HG03378 (cell line): ENCODE results near the gene CIAO3.

ENCODE experiments used
- ATAC-seq: cut with Tn5 transposase; IDR thresholded peaks from one replicate; pipeline ENCODE4 v1.9.1; 2021; ENCODE audit warnings: mild to moderate bottlenecking, moderate library complexity; ENCODE audit not compliant: unreplicated experiment

The CIAO3 gene

DNA sequence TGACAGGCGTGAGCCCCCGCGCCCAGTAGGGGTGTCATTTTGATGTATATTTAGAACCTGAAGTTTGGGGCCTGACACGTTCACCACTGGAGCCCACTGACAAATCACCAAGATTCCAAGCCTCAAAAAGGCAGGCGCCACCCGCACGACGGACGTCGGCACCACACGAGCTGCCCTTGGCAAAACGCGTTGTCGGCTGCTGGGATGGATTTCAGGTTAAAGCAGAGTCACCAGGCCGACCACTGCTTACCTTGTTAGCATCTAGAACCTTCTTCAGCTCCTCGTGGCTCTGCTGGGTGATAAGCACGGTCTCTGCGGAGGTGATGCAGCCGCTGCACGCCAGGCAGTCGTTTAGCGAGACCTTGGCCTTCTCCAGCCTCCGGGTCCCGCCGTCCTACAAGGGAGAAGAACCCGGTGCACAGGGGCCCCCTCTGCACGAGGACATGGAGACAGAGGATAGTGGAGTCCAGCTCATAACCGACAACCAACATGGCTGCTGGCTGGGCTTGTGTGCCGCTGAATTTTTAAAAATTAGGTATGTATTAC, 3.8 kb downstream of the CIAO3 start:
- no peak for ATAC-seq

DNA sequence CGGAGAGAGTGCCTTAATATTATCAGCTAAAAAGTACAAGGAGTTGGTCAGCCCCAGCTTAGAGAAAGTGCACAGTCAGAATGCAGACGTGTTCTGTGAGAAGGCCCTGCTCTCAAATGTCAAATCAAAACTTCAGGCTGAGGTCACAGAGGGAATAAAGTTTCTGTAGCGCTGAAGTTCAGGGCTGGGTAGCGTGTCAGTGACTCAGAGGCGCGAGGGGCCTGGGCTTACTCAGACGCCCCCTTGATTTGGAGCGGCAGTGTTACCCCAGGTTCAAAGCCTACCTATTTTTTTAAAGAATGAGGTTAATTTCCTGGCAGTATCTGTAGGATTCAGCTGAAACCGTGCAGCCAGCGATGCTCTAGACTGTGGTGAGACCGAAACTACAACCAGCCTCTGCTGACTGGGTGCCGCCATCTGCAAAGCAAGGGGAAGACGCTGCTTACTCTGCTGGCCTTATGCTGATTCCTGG, 4.8 kb downstream of the CIAO3 start:
- no peak for ATAC-seq

DNA sequence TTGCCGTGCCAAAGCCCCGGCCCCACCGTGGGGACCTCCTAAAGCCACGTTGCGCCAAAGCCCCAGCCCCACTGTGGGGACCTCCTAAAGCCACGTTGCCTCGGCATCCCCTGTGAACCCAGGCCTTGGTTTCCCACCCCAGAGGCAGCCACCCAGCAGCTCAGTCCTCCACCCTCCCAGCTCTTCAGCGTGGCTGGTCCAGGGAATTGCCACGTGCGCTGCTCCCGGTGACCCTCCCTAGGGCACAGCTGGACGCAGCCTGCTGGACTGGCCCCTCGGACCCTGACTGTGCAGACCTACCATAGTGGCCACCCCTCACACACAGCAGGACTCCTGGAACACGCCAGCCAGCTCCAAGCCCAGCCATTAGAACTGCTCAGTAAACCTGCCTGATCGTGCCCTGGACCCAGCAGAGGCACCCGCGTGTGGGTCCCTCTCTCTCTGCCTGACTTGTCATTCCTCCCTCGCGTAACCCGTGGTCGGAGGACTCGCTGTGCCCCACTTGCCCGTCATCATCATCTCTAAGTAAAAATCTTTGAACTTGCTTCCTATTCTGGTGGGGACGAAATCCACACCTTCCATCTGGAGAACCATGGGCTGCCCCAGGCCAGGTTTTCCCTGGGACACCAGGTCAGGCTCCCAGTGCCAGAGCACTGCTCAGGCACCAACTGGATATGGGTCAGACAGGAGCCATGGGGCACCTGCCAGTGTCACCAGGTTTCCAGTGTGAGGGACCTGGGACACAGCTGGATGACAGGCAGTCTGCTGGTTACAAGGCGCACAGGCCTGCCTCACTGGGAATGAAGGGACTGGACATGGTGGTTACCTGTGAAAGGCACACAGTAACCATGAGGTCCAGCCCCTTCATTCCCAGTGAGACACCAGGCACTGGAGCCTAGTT, 5.6 kb downstream of the CIAO3 start:
- no peak for ATAC-seq

DNA sequence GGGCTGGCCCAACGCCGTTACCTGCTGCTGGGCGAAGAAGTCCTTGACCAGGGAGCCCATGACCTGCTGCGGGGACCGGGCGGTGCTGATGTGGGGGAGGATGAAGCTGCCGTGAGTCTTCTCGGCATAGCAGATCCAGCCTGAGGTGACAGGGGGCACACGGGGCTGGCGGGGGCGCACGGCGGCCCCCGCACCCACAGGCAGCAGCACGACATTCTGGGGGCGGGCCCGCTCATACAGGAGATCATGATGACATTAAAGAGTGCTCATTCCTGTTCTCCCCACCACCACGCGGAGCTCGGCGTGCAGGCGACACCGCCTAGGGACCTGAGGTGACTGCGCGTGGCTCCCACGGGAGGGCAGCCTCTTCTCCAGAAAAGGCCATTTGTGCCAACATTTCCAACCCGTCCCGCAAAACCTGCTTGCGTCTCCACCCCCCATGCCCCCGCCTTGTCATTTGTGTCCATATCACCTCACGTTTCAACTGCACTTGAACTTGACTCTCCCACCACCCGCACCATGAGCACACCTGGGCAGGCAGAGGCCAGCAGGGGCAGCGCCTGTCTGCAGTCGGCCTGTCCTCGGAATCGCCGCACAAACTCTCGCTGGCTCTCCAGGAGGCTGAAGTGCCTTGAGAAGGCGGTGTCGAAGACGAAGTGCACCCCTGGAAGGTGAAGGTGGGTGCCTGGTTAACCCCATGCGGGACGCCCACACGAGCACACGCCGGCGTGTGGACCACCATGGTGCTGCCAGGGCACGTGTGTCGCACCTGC, 6.4 kb downstream of the CIAO3 start:
- ATAC-seq: no peak

DNA sequence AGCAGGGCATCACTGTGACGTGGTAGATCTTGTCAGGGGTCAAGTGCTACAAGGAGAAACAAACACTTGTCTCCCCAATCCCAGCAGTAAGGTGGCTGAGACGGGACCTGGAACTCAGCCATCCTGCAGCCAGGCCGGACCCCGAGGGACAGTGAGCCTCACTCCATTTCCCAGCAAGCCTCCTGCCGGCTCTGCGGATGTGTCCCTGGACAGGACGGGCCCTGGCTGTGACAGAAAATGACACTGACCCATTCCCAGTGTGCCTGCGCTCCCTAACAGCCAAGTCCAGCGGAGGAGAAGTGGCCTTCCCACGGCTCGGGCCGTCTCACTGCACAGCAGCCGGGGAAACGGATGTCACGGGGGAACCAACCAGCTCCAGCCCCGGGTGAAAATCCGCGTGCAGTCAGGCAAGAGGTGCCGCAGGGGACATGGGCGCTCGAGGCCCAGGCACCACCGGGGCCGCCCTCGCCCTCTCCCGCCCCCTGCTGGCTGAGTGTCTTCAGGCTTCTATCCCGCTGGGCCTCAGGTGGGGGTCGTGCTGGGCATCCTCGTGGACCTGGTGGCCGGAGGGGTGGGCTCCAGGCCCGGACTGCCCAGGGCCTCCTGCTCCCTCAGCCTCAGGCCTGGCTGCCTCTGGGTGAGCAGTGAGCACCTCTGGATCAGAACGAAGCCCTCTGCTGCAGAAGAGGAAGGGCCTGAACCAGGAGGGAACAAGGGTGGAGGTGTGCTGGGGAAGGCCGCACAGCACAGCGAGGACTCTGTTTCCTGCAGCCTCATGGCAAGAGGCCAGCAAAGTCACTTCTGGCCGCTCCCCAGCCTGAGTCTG, 7.2 kb downstream of the CIAO3 start:
- ATAC-seq: no peak

DNA sequence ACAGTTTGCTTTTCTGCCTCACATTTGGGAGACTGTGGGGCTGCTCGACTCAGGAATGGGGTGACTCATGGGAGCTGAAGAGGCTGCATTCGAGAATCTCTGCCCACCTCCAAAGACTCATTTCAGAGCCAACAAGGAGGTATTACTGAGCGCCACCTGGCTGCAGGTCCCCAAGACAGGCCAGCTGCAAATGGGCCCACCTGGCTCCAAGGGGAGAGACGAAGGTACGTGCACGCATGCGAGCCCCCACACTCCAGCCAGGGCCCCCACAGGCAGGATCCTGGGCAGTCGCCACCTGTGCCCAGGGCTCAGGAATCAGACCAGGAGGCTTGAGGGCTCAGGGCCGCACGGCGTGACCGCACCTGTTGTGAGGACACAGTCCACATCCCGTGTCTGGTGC, 7.9 kb downstream of the CIAO3 start:
- no peak for ATAC-seq

DNA sequence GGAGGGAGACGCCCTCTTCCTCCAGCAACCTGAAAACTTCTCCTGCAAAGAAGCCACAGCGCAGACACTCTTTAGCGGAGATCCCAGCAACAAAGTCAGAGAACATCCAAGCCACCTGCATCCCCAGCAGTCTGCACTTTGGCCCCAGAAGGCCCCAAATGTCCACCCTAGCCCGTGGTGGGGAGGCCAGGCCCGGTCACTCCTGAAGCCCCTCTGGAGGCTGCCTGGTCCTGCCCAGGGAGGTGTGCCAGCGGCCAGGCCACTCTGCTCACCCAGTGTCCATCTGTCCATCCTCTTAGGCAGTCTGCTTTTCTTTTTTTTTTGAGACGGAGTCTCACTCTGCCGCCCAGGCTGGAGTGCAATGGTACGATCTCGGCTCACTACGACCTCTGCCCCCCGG, 8.5 kb downstream of the CIAO3 start:
- no peak for ATAC-seq

DNA sequence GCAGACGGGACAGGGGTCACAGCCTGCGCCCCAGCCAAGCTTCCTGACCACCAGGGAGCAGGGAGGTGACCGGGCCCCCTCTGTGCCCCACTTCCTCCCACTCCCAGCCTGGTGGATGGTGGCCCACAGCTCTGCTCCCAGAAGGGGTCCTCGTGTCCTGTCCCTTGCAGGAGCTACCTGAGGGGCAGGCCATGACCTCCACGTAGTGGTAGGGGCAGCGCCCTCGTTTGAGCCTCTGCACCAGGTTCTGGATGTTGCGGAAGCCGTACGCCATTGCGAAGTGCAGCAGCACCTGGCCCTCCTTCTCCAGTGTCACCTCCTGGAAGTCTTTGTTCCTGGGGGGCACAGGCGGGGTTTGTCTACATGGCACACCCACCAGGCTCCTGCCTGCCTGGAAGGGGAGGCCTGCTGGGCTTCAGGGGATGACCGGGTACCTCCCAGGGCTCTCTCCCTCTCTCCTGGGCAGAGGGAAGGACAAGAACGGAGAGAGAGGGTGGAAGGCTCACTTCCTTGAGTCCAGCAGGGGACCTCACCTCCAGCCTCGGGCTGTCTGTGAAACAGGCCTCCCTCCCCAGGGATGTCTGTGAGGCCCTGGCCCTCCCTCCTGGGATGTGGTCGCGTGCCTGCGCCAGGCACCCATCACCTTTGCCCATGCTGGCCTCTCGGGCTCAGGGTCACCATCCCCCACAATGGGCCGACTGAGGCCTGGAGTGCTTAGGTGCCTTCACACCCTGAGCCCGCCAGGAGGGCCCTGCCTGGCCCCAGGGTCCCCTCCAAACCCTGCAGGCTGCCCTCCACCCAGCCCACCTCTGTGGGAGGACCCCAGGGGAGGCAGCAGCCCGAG, 9.9 kb downstream of the CIAO3 start:
- no peak for ATAC-seq

DNA sequence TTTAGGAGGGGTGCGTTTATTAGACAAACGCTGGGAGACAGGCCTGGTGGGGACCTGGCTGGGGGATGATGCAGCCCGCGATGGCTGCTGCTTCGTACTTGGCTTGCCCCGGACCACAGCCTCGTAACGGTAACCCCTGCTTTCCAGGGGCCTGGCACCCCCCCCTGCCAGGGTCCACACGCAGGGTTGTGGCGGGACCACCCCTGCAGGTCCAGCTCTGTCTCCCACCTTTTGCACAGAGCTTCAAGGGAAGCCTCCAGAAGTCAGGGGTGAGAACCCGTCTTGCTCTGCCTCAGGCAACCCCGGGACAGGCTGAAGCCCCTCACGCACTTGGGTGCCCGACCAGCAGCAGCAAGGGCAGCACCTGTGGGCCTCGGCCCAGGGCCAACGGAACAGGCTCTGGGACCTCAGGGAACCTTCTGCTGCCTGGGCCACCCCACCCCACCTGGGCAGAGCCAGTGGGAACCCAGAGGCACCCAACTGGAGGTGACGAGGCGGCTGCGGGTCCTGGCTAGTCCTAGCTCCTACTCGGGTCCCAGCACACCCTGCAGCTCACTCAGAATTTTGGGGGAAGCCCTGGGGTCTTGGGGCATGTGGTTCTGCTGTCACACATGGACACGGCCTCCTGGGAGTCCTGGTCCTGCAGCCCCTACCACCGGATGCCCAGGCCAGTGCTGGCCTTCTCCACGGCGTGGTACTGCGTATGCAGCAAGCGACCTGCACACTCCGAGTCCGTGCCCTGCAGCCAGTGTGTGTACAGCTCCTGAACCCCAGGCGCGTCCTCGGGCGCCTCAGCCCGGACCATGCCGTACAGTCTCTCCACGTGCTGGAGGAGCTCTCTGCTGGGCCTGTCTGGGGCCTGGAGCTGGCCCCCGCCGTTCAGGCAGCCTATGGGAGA, 10.8 kb downstream of the CIAO3 start:
- no peak for ATAC-seq

DNA sequence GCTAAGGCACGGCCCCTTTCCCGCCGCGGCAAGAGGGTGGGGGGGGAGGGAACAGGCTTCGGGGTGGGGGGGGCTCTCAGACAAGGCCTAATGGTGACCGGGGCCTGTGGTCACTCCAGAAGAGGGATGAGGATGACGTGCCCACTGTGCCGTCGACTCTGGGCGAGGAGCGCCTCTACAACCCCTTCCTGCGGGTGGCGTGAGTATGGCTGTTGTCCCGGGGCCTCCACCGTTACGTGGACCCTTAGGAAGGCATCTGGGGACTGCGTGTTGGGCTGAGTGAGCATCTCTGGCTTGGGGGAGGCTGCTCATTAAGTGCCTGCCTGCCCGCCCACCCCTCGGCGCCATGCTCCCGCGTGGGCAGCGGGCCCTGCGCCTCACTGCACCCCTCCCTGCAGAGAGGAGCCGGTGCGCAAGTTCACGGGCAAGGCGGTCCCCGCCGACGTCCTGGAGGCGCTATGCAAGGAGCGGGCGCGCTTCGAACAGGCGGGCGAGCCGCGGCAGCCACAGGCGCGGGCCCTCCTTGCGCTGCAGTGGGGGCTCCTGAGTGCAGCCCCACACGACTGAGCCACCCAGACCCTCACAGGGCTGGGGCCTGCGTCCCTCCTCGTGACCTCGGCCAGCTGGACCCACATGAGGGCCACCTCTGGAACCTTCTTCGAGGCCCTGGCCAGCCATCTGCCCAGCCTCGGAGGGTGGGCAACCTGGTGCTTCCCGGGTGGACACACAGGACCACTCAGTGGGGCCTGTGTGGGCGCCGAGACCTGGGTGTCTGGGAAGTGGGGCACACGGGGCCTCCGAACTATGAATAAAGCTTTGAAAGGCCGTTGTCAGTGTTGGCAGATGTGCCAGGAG, 11.7 kb downstream of the CIAO3 start:
- no peak for ATAC-seq

DNA sequence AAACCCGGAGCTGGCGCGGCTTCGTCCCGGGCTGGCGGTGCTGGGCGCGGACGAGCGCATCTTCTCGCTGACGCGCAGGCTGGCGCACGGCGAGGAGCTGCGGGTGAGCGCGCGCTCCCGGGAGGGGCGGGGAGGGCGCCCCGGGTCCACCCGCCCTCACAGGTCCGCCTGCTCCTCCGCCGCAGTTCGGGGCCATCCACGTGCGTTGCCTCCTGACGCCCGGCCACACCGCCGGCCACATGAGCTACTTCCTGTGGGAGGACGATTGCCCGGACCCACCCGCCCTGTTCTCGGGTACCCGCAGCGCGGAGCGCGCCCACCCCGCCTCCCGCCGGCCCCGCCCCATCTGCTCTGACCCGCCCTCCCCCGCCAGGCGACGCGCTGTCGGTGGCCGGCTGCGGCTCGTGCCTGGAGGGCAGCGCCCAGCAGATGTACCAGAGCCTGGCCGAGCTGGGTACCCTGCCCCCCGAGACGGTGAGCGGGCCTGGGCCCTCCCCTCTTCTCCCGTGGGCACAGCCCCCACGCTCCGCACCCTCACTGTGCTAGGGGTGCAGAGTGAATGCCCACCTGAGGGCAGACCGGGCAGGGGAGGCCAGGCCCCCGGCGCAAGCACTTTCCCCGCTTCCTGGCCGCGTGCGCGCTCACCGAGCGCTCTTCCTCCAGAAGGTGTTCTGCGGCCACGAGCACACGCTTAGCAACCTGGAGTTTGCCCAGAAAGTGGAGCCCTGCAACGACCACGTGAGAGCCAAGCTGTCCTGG, 12.5 kb downstream of the CIAO3 start:
- ATAC-seq: no peak

DNA sequence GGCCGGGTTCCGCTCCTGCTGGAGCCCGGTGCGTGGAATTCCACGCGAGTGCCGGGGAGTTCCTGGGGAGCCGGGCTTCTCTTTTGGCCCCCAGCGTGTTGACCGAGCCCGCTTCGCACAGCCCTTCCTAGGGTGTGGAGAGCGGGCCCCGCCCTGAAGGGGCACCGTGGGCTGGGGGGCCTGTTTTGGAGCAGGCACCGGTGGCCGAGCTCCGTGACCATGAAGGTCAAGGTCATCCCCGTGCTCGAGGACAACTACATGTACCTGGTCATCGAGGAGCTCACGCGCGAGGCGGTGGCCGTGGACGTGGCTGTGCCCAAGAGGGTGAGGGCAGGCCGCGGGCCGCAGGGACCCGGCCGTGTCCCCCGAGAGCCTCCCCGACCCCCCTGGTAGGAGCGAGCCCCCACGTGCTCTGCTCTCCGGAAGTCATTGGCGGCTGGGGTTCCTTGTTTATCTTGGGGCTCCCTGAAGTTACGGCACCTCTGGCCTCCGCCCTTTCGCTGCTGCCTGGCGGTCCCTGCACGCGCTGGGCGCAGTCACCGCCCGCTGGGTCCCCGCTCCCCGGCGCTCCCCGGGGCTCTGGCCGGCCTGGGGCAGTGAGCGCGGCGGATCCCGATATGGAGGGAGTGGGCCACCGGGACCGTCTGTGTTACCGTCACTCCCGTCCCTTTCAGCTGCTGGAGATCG, 13.4 kb downstream of the CIAO3 start:
- no peak for ATAC-seq

DNA sequence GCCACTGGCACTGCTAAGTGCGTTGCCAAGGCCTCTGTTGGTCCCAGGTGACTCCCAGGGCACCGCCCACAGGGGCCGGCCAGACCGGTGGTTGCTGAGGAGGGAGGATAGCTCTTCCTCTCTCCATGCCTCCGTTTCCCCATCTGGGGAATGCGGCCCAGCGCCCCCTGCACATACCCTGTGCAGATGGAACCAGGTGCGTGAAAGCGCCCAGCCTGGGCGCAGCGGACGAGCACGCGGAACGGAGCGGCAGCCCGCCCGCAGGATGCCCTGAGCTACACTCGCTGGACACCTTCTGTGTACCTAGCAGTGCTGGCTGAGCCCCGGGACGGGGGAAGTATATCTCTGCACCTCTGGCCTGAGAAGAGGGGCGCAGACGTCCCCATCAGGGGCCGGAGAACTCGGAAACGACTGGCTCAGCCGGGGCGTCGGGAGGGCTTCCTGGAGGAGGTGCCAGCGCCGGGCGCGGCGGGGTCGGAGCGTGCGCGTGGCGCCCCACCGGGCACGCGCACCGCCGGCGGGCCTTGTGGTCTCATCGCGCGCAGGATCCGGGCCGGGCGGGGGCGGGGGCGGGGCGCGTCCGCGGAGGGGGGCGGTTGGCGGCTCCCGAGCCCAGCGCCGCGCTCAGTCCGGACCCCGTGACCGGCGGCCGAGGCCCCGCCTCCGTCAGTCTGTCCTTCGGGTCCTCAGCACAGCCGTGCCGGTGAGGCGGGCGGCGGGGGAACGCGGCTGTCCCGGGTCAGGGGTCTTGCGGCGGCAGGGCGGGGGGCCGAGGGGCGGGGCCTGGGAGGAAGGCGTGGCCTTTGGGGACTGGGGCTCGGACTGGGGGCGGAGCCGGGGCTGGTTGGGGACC, 14.1 kb downstream of the CIAO3 start, which contains the start of the genes CCDC78 and HAGHL:
TSS of gene CCDC78 (minus strand) at position 6 of the 853 bp plus-strand sequence. CDS start 76 bp downstream, outside the sequence.
TSS of gene HAGHL (plus strand) at position 669 of the 853 bp plus-strand sequence. CDS start 404 bp downstream, outside the sequence.
- ATAC-seq: no peak

DNA sequence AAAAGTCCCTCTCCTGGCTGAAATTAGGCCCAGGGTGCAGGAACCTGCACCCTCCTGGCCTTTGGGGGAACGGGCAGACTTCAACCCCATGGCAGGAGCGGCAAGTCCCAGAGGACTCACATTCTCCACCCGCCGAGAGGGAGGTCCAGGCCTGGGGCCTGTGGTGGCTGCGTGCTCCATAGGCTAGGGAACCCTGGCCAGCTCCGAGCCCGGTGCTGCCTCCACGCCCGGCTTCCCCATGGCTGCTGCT, 14.7 kb downstream of the CIAO3 start:
- ATAC-seq: no peak

DNA sequence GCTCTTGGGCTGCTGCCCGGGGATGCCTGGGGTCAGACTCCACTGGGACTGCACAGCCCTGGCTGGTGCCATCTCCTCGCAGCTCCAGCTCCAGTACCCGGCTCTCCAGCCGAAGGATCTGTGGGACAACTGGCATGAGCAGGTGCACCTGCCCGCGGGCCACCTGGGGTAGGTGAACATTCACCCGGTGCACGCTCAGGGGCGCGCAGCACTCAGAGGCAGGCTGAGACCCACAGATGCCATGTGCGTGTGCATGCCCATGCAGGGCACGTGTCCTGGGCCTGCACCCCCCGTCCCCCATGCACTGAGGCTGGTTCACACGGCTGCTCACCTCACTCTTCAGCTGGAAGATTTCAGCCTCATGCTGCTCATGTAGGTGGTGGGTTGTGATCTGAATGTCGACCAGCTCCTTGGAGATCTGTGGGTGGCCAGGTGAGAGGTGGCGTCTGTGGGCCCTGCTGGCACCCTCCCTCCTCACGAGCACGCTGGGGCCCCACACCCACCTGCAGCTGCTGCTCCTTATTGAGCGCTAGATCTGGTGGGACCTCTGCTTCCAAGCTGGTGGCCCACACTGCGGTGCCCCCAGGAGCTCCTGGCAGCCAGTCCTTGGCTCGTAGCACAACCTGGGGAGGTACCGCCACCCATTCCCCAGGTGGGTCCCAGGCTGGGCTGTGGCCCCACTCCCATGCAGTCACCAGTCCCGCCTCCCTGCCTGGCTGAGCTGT, 15.2 kb downstream of the CIAO3 start:
- ATAC-seq: no peak
